Measurements from ENCODE around the gene IQCB1.
"Not testable (repeated sequence)": the region's sequence is repeated elsewhere in the genome, so short reads cannot be mapped to it uniquely, and the experiment has no call there.

IQCB1 gene

GRCh38 chr3:121749276-121750086, 85.4 kb downstream of the IQCB1 start, which contains the start of gene GOLGB1:
GOLGB1 (minus strand) TSS chr3:121749741; CDS start chr3:121730971, 18,770 bp downstream.
- in situ Hi-C loops (cut with MboI; ENCODE audit: low sequenced_read_pairs) = no loop called here

GRCh38 chr3:121748680-121749275, 86.1 kb downstream of the IQCB1 start:
- in situ Hi-C loops (cut with MboI; ENCODE audit: low sequenced_read_pairs) = no loop called here

- in situ Hi-C loops (cut with MboI; ENCODE audit: low sequenced_read_pairs) = no loop called here
Observed at GRCh38 chr3:121747976-121748375, 86.9 kb downstream of the IQCB1 start.

GRCh38 chr3:121743106-121743505, 91.8 kb downstream of the IQCB1 start:
- in situ Hi-C loops (cut with MboI; ENCODE audit: low sequenced_read_pairs) = not testable (repeated sequence)

GRCh38 chr3:121740896-121741295, 94.0 kb downstream of the IQCB1 start:
- in situ Hi-C loops (cut with MboI; ENCODE audit: low sequenced_read_pairs) = no loop called here

- in situ Hi-C loops (cut with MboI; ENCODE audit: low sequenced_read_pairs) = no loop called here
Observed at GRCh38 chr3:121739902-121740301, 95.0 kb downstream of the IQCB1 start.

GRCh38 chr3:121737644-121738043, 97.2 kb downstream of the IQCB1 start:
- in situ Hi-C loops (cut with MboI; ENCODE audit: low sequenced_read_pairs) = no loop called here

- in situ Hi-C loops (cut with MboI; ENCODE audit: low sequenced_read_pairs) = no loop called here
Observed at GRCh38 chr3:121736112-121736511, 98.7 kb downstream of the IQCB1 start.

GRCh38 chr3:121735047-121735696, 99.7 kb downstream of the IQCB1 start:
- in situ Hi-C loops (cut with MboI; ENCODE audit: low sequenced_read_pairs) = no loop called here

- in situ Hi-C loops (cut with MboI; ENCODE audit: low sequenced_read_pairs) = no loop called here
Observed at GRCh38 chr3:121730940-121731687, 103.7 kb downstream of the IQCB1 start.

- in situ Hi-C loops (cut with MboI; ENCODE audit: low sequenced_read_pairs) = no loop called here
Observed at GRCh38 chr3:121724130-121724529, 110.7 kb downstream of the IQCB1 start.

GRCh38 chr3:121723485-121723884, 111.4 kb downstream of the IQCB1 start:
- in situ Hi-C loops (cut with MboI; ENCODE audit: low sequenced_read_pairs) = no loop called here

- in situ Hi-C loops (cut with MboI; ENCODE audit: low sequenced_read_pairs) = no loop called here
Observed at GRCh38 chr3:121722411-121722810, 112.4 kb downstream of the IQCB1 start.

- in situ Hi-C loops (cut with MboI; ENCODE audit: low sequenced_read_pairs) = no loop called here
Observed at GRCh38 chr3:121720163-121720562, 114.7 kb downstream of the IQCB1 start.
